Heart right ventricle (tissue), 16 donors: ENCODE results near the gene ANKRD28. TPM values are rescaled to one million over a fixed set of nuclear protein-coding genes. Genes with fewer than 3 reads are reported as not detected.
"Not testable (repeated sequence)": the region's sequence is repeated elsewhere in the genome, so short reads cannot be mapped to it uniquely, and the experiment has no call there.

Source experiments
- ATAC-seq, 8 donors: fragments of 200-7000 bp; cut with Tn5 transposase; one replicate each; pipeline ENCODE4 v1.9.1; 2020; ENCODE audit warnings: mild to moderate bottlenecking in 8 of 8, moderate library complexity in 8 of 8, moderate number of reproducible peaks in 1 of 8
- DNase-seq, 2 donors: peaks; one replicate each; pipeline ENCODE4 v3.0.0-alpha.2; 2020
- H3K27ac ChIP-seq, 10 donors: fragments of 200-600 bp; sonication (generic) in 2 of 10; one replicate each; pipeline versions ENCODE4 v1.5.0 to v1.8.0; 2020 to 2022; ENCODE audit warnings: mild to moderate bottlenecking in 3 of 10
- H3K27me3 ChIP-seq, 7 donors: fragments of 200-600 bp; one replicate each; pipeline ENCODE4 v1.8.0; 2021 to 2022; ENCODE audit warnings: mild to moderate bottlenecking in 2 of 7
- H3K36me3 ChIP-seq, 9 donors: fragments of 200-600 bp; sonication (generic) in 1 of 9; one replicate each; pipeline versions ENCODE4 v1.5.0 to v1.8.0; 2020 to 2022; ENCODE audit warnings: mild to moderate bottlenecking in 2 of 9
- H3K4me1 ChIP-seq, 9 donors: fragments of 200-600 bp; sonication (generic) in 1 of 9; one replicate each; pipeline versions ENCODE4 v1.5.0 to v1.8.0; 2020 to 2022; ENCODE audit warnings: mild to moderate bottlenecking in 4 of 9
- H3K4me3 ChIP-seq, 10 donors: fragments of 200-600 bp; sonication (generic) in 2 of 10; one replicate each; pipeline versions ENCODE4 v1.5.0 to v1.8.0; 2020 to 2022; ENCODE audit warnings: mild to moderate bottlenecking in 7 of 10, moderate library complexity in 2 of 10
- H3K9me3 ChIP-seq, 11 donors: fragments of 200-600 bp in 10 of 11; sonication (generic) in 2 of 11; one replicate each; pipeline versions ENCODE4 v1.5.0 to v1.8.0; 2013 to 2022; ENCODE audit warnings: mild to moderate bottlenecking in 2 of 11, control low read depth in 1 of 11, moderate library complexity in 1 of 11
- WGBS, 2 donors: extraction: QIAGEN DNeasy Blood & Tissue Kit; methylation state at CpG; one replicate each; pipeline ENCODE4 v1.1.7; 2013; ENCODE audit warnings: inconsistent platforms in 1 of 2; 5-methylcytosine and 5-hydroxymethylcytosine counted together
- intact Hi-C, 10 donors: fragments of 100-400 bp; cut with DNase I; formaldehyde crosslinking; loops; one replicate each; pipeline versions ENCODE4 v1.11.1 to v1.14.2; 2022
- polyA plus RNA-seq, 2 donors: library from polyadenylated mRNA; stranded (reverse); fragments of 200-250 nt; gene quantifications; one replicate each; pipeline ENCODE4 v1.2.3, GENCODE V29; 2013
- total RNA-seq, 10 donors: library from RNA; stranded (reverse); fragmentation: NEBNext Ultra II Directional in 3 of 10; extraction: Animal tissue kit (Norgen Biotek cat#: 25700) in 3 of 10; gene quantifications; one replicate each; pipeline versions ENCODE4 v1.2.1 to v1.2.4, GENCODE V29; 2021 to 2023
- TF ChIP-seq, protein P1 (sequence below), 9 donors: fragments of 200-600 bp; sonication (generic) in 2 of 9; IDR thresholded peaks; one replicate each; pipeline versions ENCODE4 v1.5.0 to v1.8.0; 2021 to 2022; ENCODE audit warnings: antibody characterized with exemption in 9 of 9, mild to moderate bottlenecking in 5 of 9, moderate library complexity in 1 of 9
- donor health status: Arrhythmogenic right ventricular cardiomyopathy.
- donor health status: ischemic (EF 13 %, LVEDD 7.1; RV severe dilation, severe dysfunction).
- donor health status: healthy with polysubstance abuse.
- donor health status: DM: no; HTN: yes; CAD: no.
- donor health status: DM: no; HTN: no; CAD: no.
- donor health status: ischemic (EF 25% LVEDD 6.9; RV normal size, moderate dysfunction).
- donor health status: ischemic (EF 25% LVEDD 5.7; RV mildly dilated, moderate dysfunction).
- donor health status: healthy.
- donor health status: DM: yes; HTN: yes; CAD: no.
- donor health status: Ischemic cardiomyopathy.
- donor health status: ischemic (EF 35%, LVEDD 5.7; RV mildly dilated, moderate dysfunction).
- donor health status: nonischemic (EF 11% LVEDD 7.7; RV severe dilation, severe dysfunction).
- donor health status: DM: yes; HTN: yes; CAD: no.
- donor health status: PGD.
- donor health status: ischemic (EF 29% LVEDD 5.4; RV normal size, mild dysfunction).
- donor health status: nonischemic (EF 23%, LVEDD 6.1; RV moderate dilation, normal function).

Gene ANKRD28
- total and polyA plus RNA-seq, 12 donors, result 5.9 to 30.8 (median 27.1) TPM

- Histone ChIP-seq H3K27me3 (no peaks in the 10 kb centered on the region), H3K4me1 (peaks cover 0 to 9% (median 4%) of the 10 kb centered on the region in 9 donors), H3K4me3 (no peak overlapping the region), H3K9me3 (peaks cover 0 to 7% (median 0%) of the 10 kb centered on the region in 11 donors), H3K27ac (no peak overlapping the region), H3K36me3 (peaks cover 0 to 35% (median 0%) of the 10 kb centered on the region in 9 donors)
- 97 to 99% methylated on average over 3 of the region's 3 CpGs for WGBS, 2 donors
- intact Hi-C loops, result no loop called here
- TF ChIP-seq, protein P1, sequence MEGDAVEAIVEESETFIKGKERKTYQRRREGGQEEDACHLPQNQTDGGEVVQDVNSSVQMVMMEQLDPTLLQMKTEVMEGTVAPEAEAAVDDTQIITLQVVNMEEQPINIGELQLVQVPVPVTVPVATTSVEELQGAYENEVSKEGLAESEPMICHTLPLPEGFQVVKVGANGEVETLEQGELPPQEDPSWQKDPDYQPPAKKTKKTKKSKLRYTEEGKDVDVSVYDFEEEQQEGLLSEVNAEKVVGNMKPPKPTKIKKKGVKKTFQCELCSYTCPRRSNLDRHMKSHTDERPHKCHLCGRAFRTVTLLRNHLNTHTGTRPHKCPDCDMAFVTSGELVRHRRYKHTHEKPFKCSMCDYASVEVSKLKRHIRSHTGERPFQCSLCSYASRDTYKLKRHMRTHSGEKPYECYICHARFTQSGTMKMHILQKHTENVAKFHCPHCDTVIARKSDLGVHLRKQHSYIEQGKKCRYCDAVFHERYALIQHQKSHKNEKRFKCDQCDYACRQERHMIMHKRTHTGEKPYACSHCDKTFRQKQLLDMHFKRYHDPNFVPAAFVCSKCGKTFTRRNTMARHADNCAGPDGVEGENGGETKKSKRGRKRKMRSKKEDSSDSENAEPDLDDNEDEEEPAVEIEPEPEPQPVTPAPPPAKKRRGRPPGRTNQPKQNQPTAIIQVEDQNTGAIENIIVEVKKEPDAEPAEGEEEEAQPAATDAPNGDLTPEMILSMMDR (IDR thresholded peaks at IDR 0.05), result no peak
- no peak for DNase-seq
- ATAC-seq, result no peak
Measured at GRCh38 chr3:15750143-15750542, 47.6 kb downstream of the ANKRD28 start.

DNA sequence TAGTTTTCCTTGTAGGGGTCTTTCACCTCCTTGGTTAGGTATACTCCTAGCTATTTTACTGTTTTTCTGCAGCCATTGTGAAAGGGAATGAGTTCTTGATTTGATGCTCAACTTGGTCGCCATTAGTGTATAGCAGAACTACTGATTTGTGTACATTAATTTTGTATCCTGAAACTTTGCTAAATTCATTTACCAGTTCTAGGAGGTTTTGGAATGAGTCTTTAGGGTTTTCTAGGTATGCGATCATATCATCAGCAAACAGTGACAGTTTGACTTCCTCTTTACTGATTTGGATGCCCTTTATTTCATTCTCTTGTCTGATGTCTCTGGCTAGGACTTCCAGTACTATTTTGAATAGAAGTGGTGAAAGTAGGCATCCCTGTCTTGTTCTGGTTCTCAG, 51.9 kb downstream of the ANKRD28 start:
- H3K4me3 ChIP-seq, H3K9me3 ChIP-seq, DNase-seq, H3K27ac ChIP-seq, H3K4me1 ChIP-seq, ATAC-seq, intact Hi-C loops, H3K27me3 ChIP-seq: not testable (repeated sequence)
- WGBS, 2 donors, result 94 to 98% methylated on average over 2 of the region's 2 CpGs
- H3K36me3 ChIP-seq, result peaks cover 0 to 32% (median 0%) of the 10 kb centered on the region in 9 donors

DNA sequence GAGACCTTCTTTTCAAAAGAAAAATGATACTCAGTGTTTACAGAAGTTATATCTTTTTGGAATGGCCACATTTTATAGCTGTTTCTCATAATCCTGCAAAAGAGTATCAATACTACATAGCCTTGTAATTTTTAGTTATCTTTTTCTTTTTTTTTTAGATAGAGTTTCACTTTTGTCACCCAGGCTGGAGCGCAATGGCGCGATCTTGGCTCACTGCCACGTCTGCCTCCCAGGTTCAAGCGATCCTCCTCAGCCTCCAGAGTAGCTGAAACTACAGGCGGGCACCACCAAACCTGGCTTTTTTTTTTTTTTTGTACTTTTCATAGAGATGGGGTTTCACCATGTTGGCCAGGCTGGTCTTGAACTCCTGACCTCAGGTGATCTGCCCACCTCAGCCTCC, 53.6 kb downstream of the ANKRD28 start:
- Histone ChIP-seq H3K27me3 (no peaks in the 10 kb centered on the region), H3K36me3 (peaks cover 0 to 26% (median 0%) of the 10 kb centered on the region in 9 donors), H3K9me3 (peaks cover 0 to 24% (median under 1%) of the 10 kb centered on the region in 11 donors), H3K27ac (no peak overlapping the region), H3K4me1 (no peaks in the 10 kb centered on the region), H3K4me3 (no peak overlapping the region)
- TF ChIP-seq, protein P1 (IDR thresholded peaks at IDR 0.05), result no peak
- ATAC-seq (no peak), DNase-seq (no peak)
- intact Hi-C loops, result no loop called here
- WGBS, 2 donors, result 94 to 97% methylated on average over 6 of the region's 6 CpGs

DNA sequence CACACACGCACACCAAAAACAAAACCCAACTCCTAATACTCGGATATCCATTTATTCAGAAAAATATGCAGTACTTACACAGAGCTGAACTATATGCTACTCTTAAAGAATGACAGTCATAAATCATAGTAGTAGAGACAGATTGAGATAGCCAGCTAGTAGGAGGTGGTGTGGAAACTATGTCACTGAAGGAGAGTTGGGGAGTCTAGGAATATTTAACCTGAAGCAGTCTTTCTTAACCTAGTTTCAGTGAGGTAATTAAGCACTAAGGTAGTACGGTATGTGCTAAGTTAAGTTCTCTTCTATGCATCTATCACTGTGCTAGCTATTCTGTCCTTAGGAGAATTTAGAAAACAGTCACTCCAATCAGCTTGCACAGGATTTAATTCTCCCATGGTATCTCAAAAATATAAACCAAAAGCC, 54.2 kb downstream of the ANKRD28 start:
- DNase-seq, result no peak
- Histone ChIP-seq H3K4me1 (no peaks in the 10 kb centered on the region), H3K27me3 (no peaks in the 10 kb centered on the region), H3K4me3 (no peak overlapping the region), H3K9me3 (peaks cover 0 to 30% (median 6%) of the 10 kb centered on the region in 11 donors), H3K36me3 (peaks cover 0 to 25% (median 0%) of the 10 kb centered on the region in 9 donors), H3K27ac (no peak overlapping the region)
- WGBS, 2 donors, result 93 to 98% methylated on average over 3 of the region's 3 CpGs
- intact Hi-C loops, result no loop called here
- no peak for ATAC-seq
- TF ChIP-seq, protein P1 (IDR thresholded peaks at IDR 0.05), result no peak

DNA sequence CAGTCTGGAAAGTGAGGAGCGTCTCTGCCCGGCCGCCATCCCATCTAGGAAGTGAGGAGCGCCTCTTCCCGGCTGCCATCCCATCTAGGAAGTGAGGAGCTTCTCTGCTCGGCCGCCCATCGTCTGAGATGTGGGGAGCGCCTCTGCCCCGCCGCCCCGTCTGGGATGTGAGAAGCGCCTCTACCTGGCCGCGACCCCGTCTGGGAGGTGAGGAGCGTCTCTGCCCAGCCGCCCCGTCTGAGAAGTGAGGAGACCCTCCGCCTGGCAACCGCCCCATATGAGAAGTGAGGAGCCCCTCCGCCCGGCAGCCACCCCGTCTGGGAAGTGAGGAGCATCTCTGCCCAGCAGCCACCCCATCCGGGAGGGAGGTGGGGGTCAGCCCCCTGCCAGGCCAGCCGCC, 55.5 kb downstream of the ANKRD28 start:
- H3K4me3 ChIP-seq, DNase-seq, intact Hi-C loops, H3K27me3 ChIP-seq, ATAC-seq, H3K27ac ChIP-seq, H3K4me1 ChIP-seq: not testable (repeated sequence)
- peaks cover 0 to 42% (median 7%) of the 10 kb centered on the region in 11 donors for H3K9me3 ChIP-seq
- 98 to 99% methylated on average over 15 to 16 of the region's 26 CpGs for WGBS, 2 donors
- H3K36me3 ChIP-seq, result peaks cover 0 to 19% (median 0%) of the 10 kb centered on the region in 9 donors

- H3K4me3 ChIP-seq, H3K27ac ChIP-seq, H3K4me1 ChIP-seq, H3K27me3 ChIP-seq, ATAC-seq, intact Hi-C loops, DNase-seq: not testable (repeated sequence)
- 94 to 96% methylated on average over 7 to 8 of the region's 11 CpGs for WGBS, 2 donors
- peaks cover 0 to 54% (median 0%) of the 10 kb centered on the region in 9 donors for H3K36me3 ChIP-seq
- peaks cover 0 to 35% (median 7%) of the 10 kb centered on the region in 11 donors for H3K9me3 ChIP-seq
Measured at GRCh38 chr3:15738616-15739005, 59.2 kb downstream of the ANKRD28 start.
